ENCODE data around the gene CD2.

- TF ChIP-seq SIN3A (IDR thresholded peaks at IDR 0.05; ENCODE audit: borderline replicate concordance, insufficient read depth, low read length) = no peak
- no peak for TF ChIP-seq POLR2AphosphoS5 (IDR thresholded peaks at IDR 0.05; ENCODE audit: low read depth, low read length)
- no peak for TF ChIP-seq TAF1 (IDR thresholded peaks at IDR 0.05; ENCODE audit: borderline replicate concordance, insufficient read depth, low read length)
- TF ChIP-seq, protein P1, sequence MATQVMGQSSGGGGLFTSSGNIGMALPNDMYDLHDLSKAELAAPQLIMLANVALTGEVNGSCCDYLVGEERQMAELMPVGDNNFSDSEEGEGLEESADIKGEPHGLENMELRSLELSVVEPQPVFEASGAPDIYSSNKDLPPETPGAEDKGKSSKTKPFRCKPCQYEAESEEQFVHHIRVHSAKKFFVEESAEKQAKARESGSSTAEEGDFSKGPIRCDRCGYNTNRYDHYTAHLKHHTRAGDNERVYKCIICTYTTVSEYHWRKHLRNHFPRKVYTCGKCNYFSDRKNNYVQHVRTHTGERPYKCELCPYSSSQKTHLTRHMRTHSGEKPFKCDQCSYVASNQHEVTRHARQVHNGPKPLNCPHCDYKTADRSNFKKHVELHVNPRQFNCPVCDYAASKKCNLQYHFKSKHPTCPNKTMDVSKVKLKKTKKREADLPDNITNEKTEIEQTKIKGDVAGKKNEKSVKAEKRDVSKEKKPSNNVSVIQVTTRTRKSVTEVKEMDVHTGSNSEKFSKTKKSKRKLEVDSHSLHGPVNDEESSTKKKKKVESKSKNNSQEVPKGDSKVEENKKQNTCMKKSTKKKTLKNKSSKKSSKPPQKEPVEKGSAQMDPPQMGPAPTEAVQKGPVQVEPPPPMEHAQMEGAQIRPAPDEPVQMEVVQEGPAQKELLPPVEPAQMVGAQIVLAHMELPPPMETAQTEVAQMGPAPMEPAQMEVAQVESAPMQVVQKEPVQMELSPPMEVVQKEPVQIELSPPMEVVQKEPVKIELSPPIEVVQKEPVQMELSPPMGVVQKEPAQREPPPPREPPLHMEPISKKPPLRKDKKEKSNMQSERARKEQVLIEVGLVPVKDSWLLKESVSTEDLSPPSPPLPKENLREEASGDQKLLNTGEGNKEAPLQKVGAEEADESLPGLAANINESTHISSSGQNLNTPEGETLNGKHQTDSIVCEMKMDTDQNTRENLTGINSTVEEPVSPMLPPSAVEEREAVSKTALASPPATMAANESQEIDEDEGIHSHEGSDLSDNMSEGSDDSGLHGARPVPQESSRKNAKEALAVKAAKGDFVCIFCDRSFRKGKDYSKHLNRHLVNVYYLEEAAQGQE (IDR thresholded peaks at IDR 0.05; ENCODE audit: insufficient read depth in 1 of 2, low read depth in 2 of 2, low read length in 2 of 2) = no peak
- no peak for TF ChIP-seq FOXP2 (optimal IDR thresholded peaks at IDR 0.05; ENCODE audit: borderline replicate concordance, extremely low read depth, extremely low read length, insufficient read depth)
Observed at GRCh38 chr1:116751621-116752020, 2.6 kb upstream of the CD2 start.
